PC-9 (cell line): ENCODE results near the gene FAM171A2.

Experiments used
- EZH2 ChIP-seq: fragments of 200-600 bp; sonication (generic); IDR thresholded peaks from 2 replicates; pipeline ENCODE4 v1.8.0; 2017; ENCODE audit warnings: antibody characterized with exemption, low read depth
- TF ChIP-seq, protein P1 (sequence below): fragments of 200-600 bp; sonication (generic); conservative IDR thresholded peaks from 2 replicates; pipeline ENCODE4 v1.6.1; 2017; ENCODE audit warnings: mixed run types, antibody characterized with exemption, mild to moderate bottlenecking, moderate library complexity

DNA sequence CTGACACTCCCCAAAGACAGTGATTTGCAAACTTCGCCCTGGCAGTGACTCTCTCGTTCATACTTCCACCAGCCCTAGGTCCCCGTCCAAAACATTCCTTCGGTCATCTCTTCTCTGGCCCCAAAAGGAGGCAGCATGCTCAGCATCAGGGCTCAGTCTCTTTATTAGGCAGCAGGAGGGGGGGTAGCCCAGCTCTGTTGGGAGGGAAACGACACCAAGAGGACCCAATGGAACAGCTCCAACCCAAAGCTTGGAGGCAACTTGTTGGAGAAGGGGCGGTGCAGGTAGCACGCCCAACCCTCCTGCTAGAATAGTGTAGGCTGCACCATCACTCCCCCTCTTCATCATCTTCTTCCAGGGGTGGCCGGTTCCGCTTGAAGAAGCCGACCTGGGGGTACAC is 8.4 kb upstream of the FAM171A2 start:
- TF ChIP-seq, protein P1, sequence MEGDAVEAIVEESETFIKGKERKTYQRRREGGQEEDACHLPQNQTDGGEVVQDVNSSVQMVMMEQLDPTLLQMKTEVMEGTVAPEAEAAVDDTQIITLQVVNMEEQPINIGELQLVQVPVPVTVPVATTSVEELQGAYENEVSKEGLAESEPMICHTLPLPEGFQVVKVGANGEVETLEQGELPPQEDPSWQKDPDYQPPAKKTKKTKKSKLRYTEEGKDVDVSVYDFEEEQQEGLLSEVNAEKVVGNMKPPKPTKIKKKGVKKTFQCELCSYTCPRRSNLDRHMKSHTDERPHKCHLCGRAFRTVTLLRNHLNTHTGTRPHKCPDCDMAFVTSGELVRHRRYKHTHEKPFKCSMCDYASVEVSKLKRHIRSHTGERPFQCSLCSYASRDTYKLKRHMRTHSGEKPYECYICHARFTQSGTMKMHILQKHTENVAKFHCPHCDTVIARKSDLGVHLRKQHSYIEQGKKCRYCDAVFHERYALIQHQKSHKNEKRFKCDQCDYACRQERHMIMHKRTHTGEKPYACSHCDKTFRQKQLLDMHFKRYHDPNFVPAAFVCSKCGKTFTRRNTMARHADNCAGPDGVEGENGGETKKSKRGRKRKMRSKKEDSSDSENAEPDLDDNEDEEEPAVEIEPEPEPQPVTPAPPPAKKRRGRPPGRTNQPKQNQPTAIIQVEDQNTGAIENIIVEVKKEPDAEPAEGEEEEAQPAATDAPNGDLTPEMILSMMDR, result no peak
- TF ChIP-seq EZH2, result no peak
